Subcutaneous abdominal adipose tissue (tissue), 5 donors: ENCODE results near the gene DNAJB8.

Experiments
- H3K27ac ChIP-seq: one replicate; pipeline ENCODE4 v1.7.0; 2013; ENCODE audit warnings: low read depth, mild to moderate bottlenecking, inconsistent platforms, low read length, moderate library complexity
- H3K27me3 ChIP-seq, 5 donors: one replicate each; pipeline ENCODE4 v1.7.0; 2013; ENCODE audit warnings: low read length in 5 of 5, inconsistent platforms in 1 of 5; ENCODE audit not compliant: control insufficient read depth in 5 of 5, insufficient read depth in 4 of 5
- H3K36me3 ChIP-seq, 5 donors: one replicate each; pipeline ENCODE4 v1.7.0; 2013; ENCODE audit warnings: low read length in 5 of 5; ENCODE audit not compliant: control insufficient read depth in 5 of 5, insufficient read depth in 5 of 5
- H3K4me1 ChIP-seq, 5 donors: one replicate each; pipeline ENCODE4 v1.7.0; 2013; ENCODE audit warnings: low read length in 5 of 5, mild to moderate bottlenecking in 3 of 5, moderate library complexity in 1 of 5; ENCODE audit not compliant: control insufficient read depth in 5 of 5, insufficient read depth in 5 of 5
- H3K4me3 ChIP-seq, 5 donors: one replicate each; pipeline ENCODE4 v1.7.0; 2013; ENCODE audit warnings: low read length in 5 of 5, low read depth in 1 of 5
- H3K9ac ChIP-seq, 5 donors: one replicate each; pipeline ENCODE4 v1.7.0; 2013; ENCODE audit warnings: low read length in 5 of 5, mild to moderate bottlenecking in 4 of 5, moderate library complexity in 3 of 5
- H3K9me3 ChIP-seq, 5 donors: one replicate each; pipeline ENCODE4 v1.7.0; 2013; ENCODE audit warnings: low read length in 5 of 5; ENCODE audit not compliant: control insufficient read depth in 5 of 5
- donor health status: healthy.
- donor health status: healthy.
- donor health status: healthy.
- donor health status: healthy.
- donor health status: healthy.

Gene DNAJB8

GRCh38 chr3:128489674-128489926 is 22.9 kb upstream of the DNAJB8 start:
- peaks cover 62 to 93% (median 81%) of the 10 kb centered on the region in 5 donors for H3K27me3 ChIP-seq
- no peaks in the 10 kb centered on the region for H3K36me3 ChIP-seq
- no peaks in the 10 kb centered on the region for H3K9me3 ChIP-seq
- peak overlapping the region in 3 of 5 donors; percentile 59 to 73 (median 67) for H3K9ac ChIP-seq
- H3K4me1 ChIP-seq = peaks cover 0 to 86% (median 64%) of the 10 kb centered on the region in 5 donors
- peak overlapping the region in 4 of 5 donors; percentile 63 to 80 (median 75) for H3K4me3 ChIP-seq
- H3K27ac ChIP-seq = peak overlapping the region; percentile 81

DNA sequence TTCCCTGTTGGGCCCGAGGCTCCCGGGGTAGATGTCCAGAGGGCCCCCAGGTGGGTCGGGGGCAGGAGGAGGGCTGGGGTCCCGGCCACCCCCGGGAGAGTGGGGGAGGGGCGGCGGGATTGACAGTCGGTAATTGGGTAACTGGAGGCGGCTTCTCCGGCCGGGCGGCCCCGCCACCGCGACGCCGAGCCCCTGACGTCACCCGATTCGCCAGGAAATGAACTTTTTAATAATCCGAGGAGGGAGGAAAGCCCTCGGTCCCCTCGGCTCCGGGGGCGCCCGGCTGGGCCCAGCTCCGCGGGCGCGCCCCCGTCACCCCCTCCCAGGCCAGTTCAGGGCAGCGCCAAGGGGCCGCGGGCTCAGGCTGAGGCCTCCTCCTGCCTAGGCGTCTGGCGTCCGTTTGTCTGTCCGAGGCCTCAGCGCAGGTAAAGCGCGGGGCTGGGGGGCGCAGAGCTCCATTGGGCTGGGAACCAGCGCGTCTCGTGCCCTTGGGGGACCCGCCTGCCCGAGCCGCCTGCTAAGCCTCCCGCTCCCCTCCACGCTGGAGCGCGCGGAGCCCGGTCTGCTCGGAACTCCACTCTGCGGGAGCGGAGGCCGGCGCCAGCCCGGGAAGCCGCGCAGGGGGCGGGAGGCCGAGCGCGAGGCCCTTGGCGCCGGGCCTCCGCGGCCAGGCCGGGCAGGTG is 22.4 kb upstream of the DNAJB8 start:
- H3K4me1 ChIP-seq = peaks cover 0 to 88% (median 67%) of the 10 kb centered on the region in 5 donors
- peak overlapping the region in 4 of 5 donors; percentile 63 to 80 (median 75) for H3K4me3 ChIP-seq
- peak overlapping the region; percentile 81 for H3K27ac ChIP-seq
- no peaks in the 10 kb centered on the region for H3K36me3 ChIP-seq
- peak overlapping the region in 3 of 5 donors; percentile 62 to 73 (median 67) for H3K9ac ChIP-seq
- no peaks in the 10 kb centered on the region for H3K9me3 ChIP-seq
- peaks cover 64 to 93% (median 83%) of the 10 kb centered on the region in 5 donors for H3K27me3 ChIP-seq

- peak overlapping the region in 3 of 5 donors; percentile 21 to 59 (median 56) for H3K9ac ChIP-seq
Measured at GRCh38 chr3:128488636-128488990, 21.9 kb upstream of the DNAJB8 start.

DNA sequence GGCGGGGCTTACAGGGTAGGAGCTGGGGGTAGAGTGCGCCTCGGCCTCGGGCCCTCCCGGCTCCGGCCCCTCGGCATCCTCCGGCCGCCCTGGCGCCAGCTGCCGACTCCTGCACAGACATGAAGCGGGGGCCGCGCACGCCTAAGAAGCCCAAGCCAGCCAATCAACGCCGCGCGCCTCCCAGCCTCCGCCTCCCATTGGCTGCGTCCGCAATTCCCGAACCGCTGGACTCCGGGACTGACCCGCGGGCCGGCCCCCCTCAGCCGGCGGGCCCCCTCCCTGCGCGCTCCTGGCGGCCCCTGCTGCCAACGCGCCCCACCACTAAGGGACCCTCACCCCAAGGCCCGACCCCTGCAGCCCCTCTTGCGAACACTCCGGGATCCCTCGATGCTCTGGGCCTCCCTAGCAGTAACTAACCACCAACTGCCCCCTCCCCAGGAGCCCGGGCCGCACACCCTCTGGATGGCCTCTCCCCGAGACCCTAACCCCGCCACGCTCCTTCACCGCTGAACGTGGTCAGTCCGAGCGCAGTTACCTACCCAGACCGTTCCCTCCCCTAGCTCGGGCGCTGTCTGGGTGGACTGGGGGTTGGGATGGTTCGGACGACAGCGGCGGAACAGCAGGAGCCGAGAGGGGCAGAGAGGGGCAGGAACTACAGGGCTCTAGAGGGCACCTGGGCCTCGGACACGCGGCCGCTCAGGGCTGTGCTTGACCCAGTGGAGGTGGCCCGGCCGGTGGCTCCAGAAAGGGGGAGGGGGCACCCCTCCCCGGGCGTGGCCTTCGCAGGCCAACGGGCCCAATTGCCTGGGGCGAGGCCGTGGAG is 21.3 kb upstream of the DNAJB8 start:
- Histone ChIP-seq H3K4me3 (peak overlapping the region in 4 of 5 donors; percentile 68 to 80 (median 73)), H3K9me3 (no peaks in the 10 kb centered on the region), H3K36me3 (no peaks in the 10 kb centered on the region), H3K27ac (peak overlapping the region; percentile 81), H3K9ac (peak overlapping the region in 3 of 5 donors; percentile 21 to 59 (median 56)), H3K4me1 (peaks cover 0 to 89% (median 73%) of the 10 kb centered on the region in 5 donors), H3K27me3 (peaks cover 67 to 94% (median 82%) of the 10 kb centered on the region in 5 donors)

More at GRCh38 chr3:128488636-128488990, 21.9 kb upstream of the DNAJB8 start:
- peaks cover 66 to 93% (median 83%) of the 10 kb centered on the region in 5 donors for H3K27me3 ChIP-seq
- H3K9me3 ChIP-seq = no peaks in the 10 kb centered on the region
- peak overlapping the region in 4 of 5 donors; percentile 58 to 80 (median 70) for H3K4me3 ChIP-seq
- no peaks in the 10 kb centered on the region for H3K36me3 ChIP-seq
- peak overlapping the region; percentile 81 for H3K27ac ChIP-seq
- H3K4me1 ChIP-seq = peaks cover 0 to 88% (median 72%) of the 10 kb centered on the region in 5 donors

- H3K9ac ChIP-seq = peak overlapping the region in 2 of 5 donors; percentile 7 to 53
- H3K4me3 ChIP-seq = peak overlapping the region in 4 of 5 donors; percentile 68 to 80 (median 73)
- H3K27me3 ChIP-seq = peaks cover 71 to 92% (median 80%) of the 10 kb centered on the region in 5 donors
- H3K4me1 ChIP-seq = peaks cover 0 to 89% (median 78%) of the 10 kb centered on the region in 5 donors
- H3K27ac ChIP-seq = peak overlapping the region; percentile 81
- no peaks in the 10 kb centered on the region for H3K36me3 ChIP-seq
- H3K9me3 ChIP-seq = no peaks in the 10 kb centered on the region
Measured at GRCh38 chr3:128487538-128487812, 20.8 kb upstream of the DNAJB8 start.

- H3K27ac ChIP-seq = peak overlapping the region; percentile 81
- H3K9ac ChIP-seq = peak overlapping the region in 3 of 5 donors; percentile 7 to 55 (median 53)
- no peaks in the 10 kb centered on the region for H3K36me3 ChIP-seq
- peaks cover 73 to 92% (median 80%) of the 10 kb centered on the region in 5 donors for H3K27me3 ChIP-seq
- peaks cover 0 to 89% (median 77%) of the 10 kb centered on the region in 5 donors for H3K4me1 ChIP-seq
- no peaks in the 10 kb centered on the region for H3K9me3 ChIP-seq
- peak overlapping the region in 4 of 5 donors; percentile 68 to 80 (median 73) for H3K4me3 ChIP-seq
Measured at GRCh38 chr3:128486681-128487537, 20.2 kb upstream of the DNAJB8 start.

DNA sequence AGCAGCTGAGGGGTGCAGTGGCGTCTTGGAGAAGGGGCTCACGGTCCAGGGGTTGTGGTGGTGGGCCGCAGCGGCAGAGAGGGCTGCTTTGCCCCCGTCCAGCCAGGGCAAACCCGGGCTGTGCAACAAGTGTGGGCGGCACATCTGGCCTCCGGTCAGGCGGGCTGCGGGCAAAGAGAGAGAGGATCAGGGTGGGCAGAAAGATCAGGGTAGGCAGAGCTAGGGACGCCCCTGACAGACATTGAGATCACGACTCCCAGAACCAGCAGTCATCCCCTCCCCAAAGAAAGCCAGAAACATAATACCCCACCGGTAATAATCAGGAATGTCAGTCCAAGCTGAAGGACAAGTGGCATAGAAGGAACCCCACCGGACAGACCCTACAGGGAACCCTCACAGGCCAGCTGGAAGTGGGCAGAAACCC is 19.5 kb upstream of the DNAJB8 start:
- peak overlapping the region; percentile 81 for H3K27ac ChIP-seq

GRCh38 chr3:128485282-128486204 is 18.9 kb upstream of the DNAJB8 start:
- Histone ChIP-seq H3K27ac (peak overlapping the region; percentile 69), H3K36me3 (no peaks in the 10 kb centered on the region), H3K4me3 (peak overlapping the region in 3 of 5 donors; percentile 27 to 80 (median 77)), H3K27me3 (peaks cover 72 to 91% (median 79%) of the 10 kb centered on the region in 5 donors), H3K4me1 (peaks cover 3 to 95% (median 79%) of the 10 kb centered on the region in 5 donors), H3K9me3 (no peaks in the 10 kb centered on the region), H3K9ac (no peak overlapping the region)

More for the DNA sequence above, 19.5 kb upstream of the DNAJB8 start:
- Histone ChIP-seq H3K9ac (peak overlapping the region in 1 of 5 donors; percentile 53), H3K36me3 (no peaks in the 10 kb centered on the region), H3K4me1 (peaks cover 2 to 92% (median 77%) of the 10 kb centered on the region in 5 donors), H3K9me3 (no peaks in the 10 kb centered on the region), H3K4me3 (peak overlapping the region in 4 of 5 donors; percentile 68 to 80 (median 73)), H3K27me3 (peaks cover 71 to 91% (median 76%) of the 10 kb centered on the region in 5 donors)
